ENCODE data around the gene RCN1.
"Not testable (repeated sequence)": the region's sequence is repeated elsewhere in the genome, so short reads cannot be mapped to it uniquely, and the experiment has no call there.

Gene RCN1

GRCh38 chr11:32115446-32115845 is 24.6 kb downstream of the RCN1 start:
- DNase-seq, result peak; percentile 62

GRCh38 chr11:32116668-32117067 is 25.8 kb downstream of the RCN1 start:
- DNase-seq, result no peak

DNA sequence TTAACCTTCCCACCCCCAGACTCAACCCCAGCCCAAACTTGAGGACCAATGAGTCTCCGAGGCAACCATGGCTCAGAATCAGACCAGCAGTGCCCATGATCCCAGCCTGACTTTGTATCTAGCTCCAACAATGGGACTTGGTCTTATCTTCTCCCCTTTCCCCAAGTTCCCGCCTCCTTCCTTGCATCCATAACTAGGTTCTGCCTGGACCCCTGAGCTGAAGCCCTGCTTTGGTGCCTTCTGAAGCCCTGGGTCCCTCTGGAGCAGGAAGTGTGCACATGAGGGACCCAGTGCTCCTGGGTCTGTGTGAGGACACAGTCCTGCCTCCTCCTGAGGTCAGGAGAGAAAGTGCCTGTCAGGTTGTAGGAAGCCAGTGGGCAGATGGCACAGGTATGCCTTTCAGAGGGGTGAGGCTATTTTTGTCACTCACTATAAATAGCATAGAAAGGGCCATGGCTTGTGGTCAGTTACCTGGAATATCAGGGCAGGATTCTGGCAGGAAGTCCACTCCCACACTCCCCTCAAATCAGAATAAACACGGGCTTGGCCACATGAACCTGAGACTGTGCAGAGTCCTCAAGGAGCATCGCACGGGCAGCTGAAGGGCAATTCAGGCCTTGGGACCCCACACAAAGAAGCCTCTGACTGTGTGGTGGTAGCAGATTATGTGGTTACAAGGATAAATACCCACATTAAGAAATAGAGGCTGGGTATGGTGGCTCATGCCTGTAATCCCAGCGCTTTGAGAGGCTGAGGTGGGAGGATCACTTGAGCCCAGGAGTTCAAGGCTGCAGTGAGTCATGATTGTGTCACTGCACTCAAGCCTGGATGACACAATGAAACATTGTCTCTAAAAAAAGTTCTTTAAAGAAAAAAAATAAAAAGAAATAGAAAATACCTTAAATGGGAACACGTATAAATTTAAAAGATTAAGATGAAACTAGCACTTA is 27.4 kb downstream of the RCN1 start:
- DNase-seq, result no peak

DNA sequence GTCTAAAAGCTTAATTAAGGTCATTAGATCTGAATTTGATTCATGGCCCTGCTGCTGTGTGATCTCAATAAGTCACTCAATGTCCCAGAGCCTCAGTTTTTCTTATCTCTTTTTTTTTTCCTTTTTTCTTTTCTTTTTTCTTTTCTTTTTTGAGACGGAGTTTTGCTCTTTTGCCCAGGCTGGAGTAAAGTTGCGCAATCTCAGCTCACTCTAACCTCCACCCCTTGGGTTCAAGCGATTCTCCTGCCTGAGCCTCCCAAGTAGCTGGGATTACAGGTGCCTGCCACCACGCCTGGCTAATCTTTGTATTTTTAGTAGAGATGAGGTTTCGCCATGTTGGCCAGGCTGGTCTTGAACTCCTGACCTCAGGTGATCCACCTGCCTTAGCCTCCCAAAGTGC is 28.3 kb downstream of the RCN1 start:
- not testable (repeated sequence) for DNase-seq

GRCh38 chr11:32121012-32121411 is 30.1 kb downstream of the RCN1 start:
- no peak for DNase-seq

GRCh38 chr11:32122200-32122599 is 31.3 kb downstream of the RCN1 start:
- no peak for DNase-seq

DNA sequence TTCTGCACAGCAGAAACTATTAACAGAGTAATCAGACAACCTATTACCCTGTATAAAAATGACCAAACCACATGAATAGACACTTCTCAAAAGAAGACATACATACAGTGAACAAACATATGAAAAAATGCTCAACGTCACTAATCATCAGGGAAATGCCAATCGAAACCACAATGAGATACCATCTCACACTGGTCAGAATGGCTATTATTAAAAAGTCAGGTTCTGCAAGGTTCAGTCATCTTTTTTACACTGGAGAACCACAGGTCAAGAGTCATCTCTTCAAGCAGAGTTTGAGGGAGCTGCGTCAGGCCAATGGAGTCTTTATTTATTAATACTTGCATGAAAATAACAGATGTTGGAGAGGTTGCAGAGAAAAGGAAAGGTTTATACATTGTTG is 40.4 kb downstream of the RCN1 start:
- no peak for DNase-seq

DNA sequence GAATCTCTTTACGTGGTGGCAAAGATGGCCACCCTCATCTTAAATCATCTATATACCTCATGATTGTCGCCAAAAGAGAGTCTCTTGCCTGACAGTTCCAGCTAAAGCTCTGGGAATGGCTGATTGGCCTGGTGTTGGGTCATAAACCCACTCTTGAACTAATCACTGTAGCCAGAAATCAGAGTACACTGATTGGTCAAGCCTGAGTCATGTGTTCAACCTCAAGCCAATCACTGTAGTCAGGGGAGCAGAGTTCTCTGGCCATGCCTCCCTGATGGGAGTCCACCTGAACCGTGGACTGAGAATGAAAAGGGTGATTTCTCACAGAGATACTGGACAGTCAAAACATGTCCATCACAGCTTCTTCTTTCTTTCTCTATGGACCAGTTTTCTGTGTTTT is 45.8 kb downstream of the RCN1 start:
- DNase-seq, result no peak

GRCh38 chr11:32137263-32137662 is 46.4 kb downstream of the RCN1 start:
- no peak for DNase-seq

DNA sequence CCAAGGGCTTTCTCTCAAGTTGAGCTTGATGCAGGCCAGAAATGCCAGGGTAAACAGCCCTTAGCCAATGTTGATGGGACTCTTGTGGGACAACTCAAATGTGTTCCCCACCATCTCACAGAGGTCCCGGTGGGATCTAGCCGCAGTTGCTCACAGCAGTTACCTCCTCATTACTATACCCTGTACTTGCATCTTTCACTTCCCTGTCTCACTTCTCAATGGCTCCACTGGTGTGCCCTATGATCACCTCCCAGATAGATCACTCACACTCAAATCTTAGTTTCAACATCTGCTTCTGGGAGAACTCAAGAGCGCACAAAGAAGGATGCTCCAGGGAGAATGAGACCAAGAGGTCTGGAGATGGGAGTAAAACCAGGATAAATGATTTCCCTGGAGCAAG is 47.0 kb downstream of the RCN1 start:
- no peak for DNase-seq

GRCh38 chr11:32138902-32139301 is 48.0 kb downstream of the RCN1 start:
- DNase-seq, result no peak

DNA sequence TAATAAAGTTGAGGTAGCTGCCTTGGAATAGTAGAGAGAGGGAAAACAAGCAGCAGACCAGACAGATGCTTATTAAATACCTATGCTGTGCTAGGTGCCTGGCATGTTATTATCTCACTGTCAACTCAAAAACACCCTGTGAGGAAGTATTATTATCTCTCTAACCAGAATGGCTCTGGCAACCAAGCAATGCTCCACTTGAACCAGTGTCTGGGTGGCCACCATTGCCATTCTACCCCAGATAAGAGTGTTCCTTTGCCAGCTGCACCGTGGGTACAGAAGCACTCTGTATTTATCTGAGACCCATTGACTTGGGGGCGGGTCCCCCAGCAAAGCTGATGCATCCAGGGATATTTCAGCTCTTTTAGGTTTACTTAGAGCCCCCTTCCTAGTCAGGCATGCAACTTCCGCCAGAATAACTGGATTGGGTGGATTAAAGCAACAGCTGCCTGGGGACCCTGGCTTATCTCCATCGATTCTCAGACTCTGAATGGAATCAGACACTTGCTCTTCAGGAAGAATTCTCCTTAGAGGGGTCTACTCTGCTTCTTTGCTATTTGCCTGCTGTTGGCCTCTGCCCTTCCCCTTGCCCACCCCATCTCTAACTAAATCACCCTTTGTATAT is 49.1 kb downstream of the RCN1 start:
- no peak for DNase-seq

DNA sequence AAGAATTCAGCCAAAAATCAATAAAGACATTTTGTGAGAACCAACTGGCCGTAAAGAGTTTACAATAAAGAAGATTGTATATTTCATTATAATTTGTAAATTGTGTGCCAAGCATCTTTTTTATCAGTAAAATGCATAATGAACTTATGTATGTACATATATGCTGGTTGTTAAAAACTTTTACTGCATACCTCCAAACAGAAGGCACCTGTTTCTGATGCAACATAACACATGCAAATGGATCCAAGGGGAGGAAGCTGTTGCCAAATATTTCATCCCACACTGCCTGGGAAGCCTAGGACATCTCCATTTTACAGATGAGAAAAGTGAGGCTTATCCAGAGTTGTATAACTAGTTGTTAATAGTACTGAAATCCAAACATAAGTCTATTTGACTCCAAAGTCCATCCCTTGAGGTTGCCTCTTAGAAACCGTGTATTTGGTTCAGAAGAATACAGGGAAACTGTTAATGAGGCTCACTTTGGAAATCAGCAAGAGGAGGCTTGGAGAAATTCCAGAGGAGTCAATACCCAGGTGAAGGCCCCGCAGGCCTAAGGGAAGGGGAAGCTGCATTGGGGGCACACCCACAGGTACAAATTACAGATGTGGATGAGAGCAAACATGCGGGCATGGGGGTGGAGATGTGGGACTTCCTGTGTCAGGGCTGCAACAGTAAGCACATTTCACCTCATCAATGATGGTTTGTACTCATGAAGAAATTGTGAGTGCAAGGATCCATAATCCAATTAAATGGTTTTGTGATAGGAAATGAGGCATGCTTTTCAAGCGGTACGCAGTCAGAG is 51.1 kb downstream of the RCN1 start:
- DNase-seq, result no peak

DNA sequence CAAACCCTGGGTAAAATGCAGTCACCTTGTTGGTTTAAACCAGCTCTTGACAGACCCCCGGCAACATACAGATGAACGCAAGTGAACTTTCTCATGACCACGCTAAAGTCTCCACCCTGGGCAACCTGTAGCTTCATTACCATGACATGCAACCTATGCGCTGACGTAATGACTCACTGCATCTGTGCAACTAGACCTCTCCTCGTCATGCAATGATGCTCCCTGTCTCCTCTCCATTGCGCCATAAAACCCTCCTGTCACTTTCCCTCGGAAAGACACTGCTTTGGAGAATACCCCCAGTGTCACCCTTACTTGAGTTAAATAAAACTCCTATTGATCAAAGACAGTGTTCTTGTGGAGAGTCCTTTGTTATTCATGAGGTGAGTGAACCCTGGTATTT is 52.5 kb downstream of the RCN1 start:
- no peak for DNase-seq

GRCh38 chr11:32145282-32145681 is 54.4 kb downstream of the RCN1 start:
- no peak for DNase-seq

- no peak for DNase-seq
Measured at GRCh38 chr11:32148895-32149294, 58.0 kb downstream of the RCN1 start.

DNA sequence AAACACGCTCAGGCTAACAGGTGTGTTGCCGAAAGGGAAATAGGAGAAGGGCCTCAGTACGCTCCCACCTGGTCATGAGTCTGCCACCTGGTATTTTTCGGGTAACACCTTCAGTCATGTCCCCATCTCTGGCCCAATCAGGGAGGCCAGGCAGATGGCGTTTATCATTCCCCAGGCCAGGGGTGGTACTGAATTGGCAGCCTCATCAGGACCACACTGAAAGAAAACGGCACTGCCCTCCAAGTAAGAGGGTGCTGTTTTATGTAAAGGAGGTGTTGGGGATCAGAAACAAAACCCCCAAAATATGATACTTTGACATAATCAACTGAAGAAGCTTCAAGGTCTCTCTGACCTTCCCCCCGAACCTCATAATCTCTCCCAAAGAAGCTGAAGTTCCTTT is 58.9 kb downstream of the RCN1 start:
- peak; percentile 89 for DNase-seq

- no peak for DNase-seq
Measured at GRCh38 chr11:32151027-32151426, 60.2 kb downstream of the RCN1 start.

DNA sequence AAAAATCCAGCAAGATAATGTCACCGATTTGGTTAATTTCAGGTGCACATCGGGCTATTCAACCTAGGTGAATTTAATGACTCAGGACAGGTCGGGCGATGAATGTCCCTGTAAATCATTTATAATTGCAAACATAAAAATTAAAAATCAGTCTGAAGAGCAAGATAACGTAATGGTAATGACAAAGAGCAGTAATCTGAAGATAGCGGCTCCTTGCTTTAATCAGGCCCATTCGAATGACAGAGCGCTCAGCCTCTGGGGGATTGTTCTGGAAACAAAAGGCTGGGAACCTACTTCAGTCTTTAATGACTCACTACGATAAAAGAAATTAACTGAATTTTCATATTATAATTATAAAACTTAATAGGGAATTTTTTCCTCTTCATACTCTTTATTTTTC is 61.3 kb downstream of the RCN1 start:
- DNase-seq, result no peak

DNA sequence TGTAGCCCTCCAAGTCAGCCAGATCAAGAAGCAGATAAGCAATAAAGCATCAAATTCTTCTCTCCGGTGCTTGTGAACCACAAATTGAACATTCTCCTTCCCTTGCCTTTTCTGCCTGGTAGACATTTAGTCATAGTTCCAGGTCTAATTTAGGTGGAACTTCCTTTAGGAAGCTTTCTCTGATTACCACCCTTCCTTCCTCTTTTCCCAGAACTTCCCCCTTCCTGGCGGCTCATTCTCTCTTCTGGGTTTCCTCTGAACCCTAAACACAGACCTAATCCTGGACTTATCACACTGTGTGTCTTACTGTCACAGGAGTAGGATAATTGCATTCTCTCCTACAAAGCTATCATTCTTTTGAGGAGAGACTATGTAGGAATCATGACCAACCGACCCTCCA is 61.9 kb downstream of the RCN1 start:
- DNase-seq, result no peak

GRCh38 chr11:32153747-32154146 is 62.9 kb downstream of the RCN1 start:
- DNase-seq, result no peak

GRCh38 chr11:32154275-32154674 is 63.4 kb downstream of the RCN1 start:
- no peak for DNase-seq
